ENCODE data around the gene FCHSD2. TPM values are rescaled to one million over a fixed set of nuclear protein-coding genes. Genes with fewer than 3 reads are reported as not detected.

The FCHSD2 gene
- total and polyA plus RNA-seq, 9 of the 15 experiments (the other 6 are each of a cell fraction or from before 2014, with no cell fraction given) = 1.8 to 14.7 (median 6.4) TPM

DNA sequence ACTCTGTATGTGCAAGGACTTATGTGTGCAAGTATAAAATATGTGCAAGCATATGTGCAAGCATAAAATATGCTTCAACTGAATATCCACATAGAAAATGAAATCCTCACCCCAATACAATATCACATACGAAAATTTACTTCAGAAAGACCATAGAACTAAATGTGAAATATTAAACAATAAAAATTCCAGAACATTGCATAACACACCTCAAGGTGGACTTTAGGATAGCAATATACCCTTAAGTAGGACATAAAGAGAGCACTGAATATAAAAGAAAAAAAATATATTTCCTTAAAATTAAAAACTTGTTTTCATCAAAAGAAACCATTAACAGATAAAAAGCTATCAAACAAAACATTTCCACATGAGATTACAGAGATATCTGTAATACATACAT lies 67.8 kb downstream of the FCHSD2 start:
- Histone ChIP-seq H3K4me2 (ENCODE audit: insufficient read depth, low read length) (no peak overlapping the region), H3K4me3 (no peak overlapping the region), H3K9me3 (replicated peaks; ENCODE audit: control insufficient read depth, insufficient read depth, low read depth, low read length) (no peaks in the 10 kb centered on the region; the same call in 1 of the 2 replicates), H3K9ac (ENCODE audit: insufficient read depth in 1 of 2, low read depth in 2 of 2, low read length in 2 of 2) (no peak overlapping the region), H3K27me3 (ENCODE audit: control insufficient read depth in 2 of 2, insufficient read depth in 2 of 2, low read length in 2 of 2) (no peaks in the 10 kb centered on the region), H3K4me1 (replicated peaks in 1 of 2; ENCODE audit: control insufficient read depth in 2 of 2, insufficient read depth in 2 of 2, low read length in 2 of 2) (no peaks in the 10 kb centered on the region), H4K20me1 (replicated peaks; ENCODE audit: control insufficient read depth, insufficient read depth, low read length) (no peaks in the 10 kb centered on the region), H3K79me2 (ENCODE audit: control insufficient read depth, insufficient read depth, low read length) (no peaks in the 10 kb centered on the region), H3K27ac (ENCODE audit: extremely low read depth, low read depth, low read length) (no peak overlapping the region), H2AFZ (ENCODE audit: low read depth, low read length) (no peak overlapping the region), H3K9me1 (ENCODE audit: control insufficient read depth, insufficient read depth, low read length) (no peaks in the 10 kb centered on the region), H3K36me3 (ENCODE audit: control insufficient read depth, insufficient read depth, low read length) (no peaks in the 10 kb centered on the region)
- DNase-seq (ENCODE audit: extremely low read depth in 1 of 4, low spot score in 3 of 4) (no peak), FAIRE-seq (no peak), ATAC-seq (no peak)
- no TSS peak for BruUV-seq (replicated peaks)
- intact Hi-C loops (cut with micrococcal nuclease) (no loop called here), in situ Hi-C loops (cut with MboI) (no loop called here)
- WGBS (ENCODE audit: insufficient coverage, low coverage, missing lambda C conversion rate) = 29% methylated on average over 1 of the region's 1 CpG
- ChIA-PET POLR2A (no interaction called here), CTCF (ENCODE audit: low intra/inter-chr PET ratio) (no interaction called here)
- TF ChIP-seq CEBPG (CRISPR knock-in tag; IDR thresholded peaks at IDR 0.05) (no peak), CEBPG (tag; conservative IDR thresholded peaks at IDR 0.05 in 1 of 2, IDR thresholded peaks at IDR 0.05 in 1 of 2) (0 out of 4 replicates have a peak, but pooled peaks of 1 of the 2 experiments have one; percentile 39), PHB2 (IDR thresholded peaks at IDR 0.05; ENCODE audit: low read depth) (no peak), ZNF668 (CRISPR knock-in tag; IDR thresholded peaks at IDR 0.05) (no peak), ZNF699 (CRISPR knock-in tag; IDR thresholded peaks at IDR 0.05; ENCODE audit: insufficient replicate concordance) (no peak), ZNF507 (tag; conservative IDR thresholded peaks at IDR 0.05) (no peak), XRCC3 (IDR thresholded peaks at IDR 0.05) (no peak), YBX1 (IDR thresholded peaks at IDR 0.05) (no peak), ATF7 (IDR thresholded peaks at IDR 0.05) (no peak), STAT5B (CRISPR knock-in tag; IDR thresholded peaks at IDR 0.05) (no peak), SP2 (IDR thresholded peaks at IDR 0.05; ENCODE audit: extremely low read depth, low read depth, low read length, poor library complexity, severe bottlenecking) (no peak), NEUROD1 (IDR thresholded peaks at IDR 0.05; ENCODE audit: borderline replicate concordance, low read depth, low read length, partially characterized antibody) (no peak), JUNB (CRISPR knock-in tag; conservative IDR thresholded peaks at IDR 0.05) (no peak), CEBPB (tag; IDR thresholded peaks at IDR 0.05) (peak; percentile 45), PCBP2 (IDR thresholded peaks at IDR 0.05; ENCODE audit: low read depth, low read length, poor library complexity, severe bottlenecking) (no peak), RAD21 (CRISPR knock-in tag; conservative IDR thresholded peaks at IDR 0.05 in 1 of 2, IDR thresholded peaks at IDR 0.05 in 1 of 2) (no peak)
- TF ChIP-seq, protein P1, sequence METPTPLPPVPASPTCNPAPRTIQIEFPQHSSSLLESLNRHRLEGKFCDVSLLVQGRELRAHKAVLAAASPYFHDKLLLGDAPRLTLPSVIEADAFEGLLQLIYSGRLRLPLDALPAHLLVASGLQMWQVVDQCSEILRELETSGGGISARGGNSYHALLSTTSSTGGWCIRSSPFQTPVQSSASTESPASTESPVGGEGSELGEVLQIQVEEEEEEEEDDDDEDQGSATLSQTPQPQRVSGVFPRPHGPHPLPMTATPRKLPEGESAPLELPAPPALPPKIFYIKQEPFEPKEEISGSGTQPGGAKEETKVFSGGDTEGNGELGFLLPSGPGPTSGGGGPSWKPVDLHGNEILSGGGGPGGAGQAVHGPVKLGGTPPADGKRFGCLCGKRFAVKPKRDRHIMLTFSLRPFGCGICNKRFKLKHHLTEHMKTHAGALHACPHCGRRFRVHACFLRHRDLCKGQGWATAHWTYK (CRISPR knock-in tag; IDR thresholded peaks at IDR 0.05) = no peak
- TF ChIP-seq, protein P2, sequence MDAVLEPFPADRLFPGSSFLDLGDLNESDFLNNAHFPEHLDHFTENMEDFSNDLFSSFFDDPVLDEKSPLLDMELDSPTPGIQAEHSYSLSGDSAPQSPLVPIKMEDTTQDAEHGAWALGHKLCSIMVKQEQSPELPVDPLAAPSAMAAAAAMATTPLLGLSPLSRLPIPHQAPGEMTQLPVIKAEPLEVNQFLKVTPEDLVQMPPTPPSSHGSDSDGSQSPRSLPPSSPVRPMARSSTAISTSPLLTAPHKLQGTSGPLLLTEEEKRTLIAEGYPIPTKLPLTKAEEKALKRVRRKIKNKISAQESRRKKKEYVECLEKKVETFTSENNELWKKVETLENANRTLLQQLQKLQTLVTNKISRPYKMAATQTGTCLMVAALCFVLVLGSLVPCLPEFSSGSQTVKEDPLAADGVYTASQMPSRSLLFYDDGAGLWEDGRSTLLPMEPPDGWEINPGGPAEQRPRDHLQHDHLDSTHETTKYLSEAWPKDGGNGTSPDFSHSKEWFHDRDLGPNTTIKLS (IDR thresholded peaks at IDR 0.05; ENCODE audit: borderline replicate concordance, low read depth) = no peak

All from K562 (cell line).